ENCODE measurements around the gene DKK3. TPM values are rescaled to one million over a fixed set of nuclear protein-coding genes. Genes with fewer than 3 reads are reported as not detected.

The DKK3 gene
- 100 to 1,000 TPM; 250 to 313 TPM for total RNA-seq
- polyA plus RNA-seq: 100 to 1,000 TPM; 471 to 938 TPM
- long read RNA-seq, donor 1, transcript DKK3-201 (8 exons, 2,636 nt): major isoform, 104 of 889 reads
- long read RNA-seq, donor 1, transcript DKK3-202 (8 exons, 2,650 nt): minor isoform, 23 of 889 reads
- long read RNA-seq, donor 1, partial matches to known transcripts: 629 of 889 reads
- long read RNA-seq, donor 1, other reads (novel, unspliced or antisense): 132 of 889 reads
- long read RNA-seq, donor 2, transcript DKK3-201 (8 exons, 2,636 nt): major isoform, 272 of 535 reads
- long read RNA-seq, donor 2, partial matches to known transcripts: 172 of 535 reads
- long read RNA-seq, donor 2, other reads (novel, unspliced or antisense): 85 of 535 reads

DNA sequence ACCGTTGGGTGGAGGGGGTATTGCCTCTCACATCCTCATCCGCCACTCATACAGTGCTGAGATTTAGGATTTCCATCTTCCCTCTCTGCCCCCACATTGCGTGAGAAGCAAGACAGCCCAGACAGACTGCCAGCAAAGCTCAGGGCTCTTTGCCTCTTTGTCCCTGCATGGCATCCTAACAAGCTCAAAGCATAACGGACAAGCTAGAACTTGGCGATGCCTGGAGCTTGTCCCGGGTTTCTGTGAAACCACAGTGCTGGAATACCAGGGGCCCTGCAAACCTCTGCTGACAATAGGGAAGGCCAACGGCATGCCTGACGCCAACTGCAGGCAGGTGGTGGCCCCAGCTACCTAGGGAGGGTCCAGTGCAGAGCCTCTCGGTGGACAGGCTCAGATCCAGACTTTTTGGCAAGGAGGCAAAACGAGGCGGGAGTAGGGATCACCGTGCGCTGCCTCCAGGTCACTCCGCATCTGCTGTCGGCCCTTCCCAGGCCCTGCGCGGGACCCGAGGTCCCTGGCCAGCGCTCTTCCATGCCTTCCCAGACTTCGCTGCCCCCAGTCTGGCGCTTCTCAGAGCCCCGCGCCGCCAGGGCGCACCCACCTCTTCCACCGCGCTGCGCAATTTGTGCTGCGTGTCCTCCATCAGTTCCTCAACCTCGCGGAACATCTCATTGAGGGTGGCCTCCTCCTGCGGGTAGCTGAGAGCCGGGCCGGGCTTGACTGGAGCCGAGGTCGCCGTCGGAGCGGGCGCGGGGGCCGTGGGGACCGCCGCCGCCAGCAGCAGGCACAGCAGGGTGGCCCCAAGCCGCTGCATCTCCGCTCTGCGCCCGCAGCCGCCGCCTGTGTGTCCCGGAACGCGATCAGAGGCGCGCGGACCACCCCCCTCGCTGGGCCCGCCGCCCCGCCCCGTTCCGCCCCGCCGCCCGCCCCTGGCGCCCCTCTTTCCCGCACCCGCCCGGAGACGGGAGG is at the start of gene DKK3:
Gene DKK3 (minus strand): TSS at position 858 of the 969 bp plus-strand sequence. CDS start 44 bp downstream, at position 814.
- ATAC-seq (ENCODE audit: low FRiP score) (peak; percentile 43), DNase-seq (peak in 1 of 2 donors; percentile 79)
- 1 to 2% methylated on average over 44 to 71 of the region's 71 CpGs for WGBS, 2 donors
- Histone ChIP-seq H3K4me1 (ENCODE audit: control insufficient read depth in 1 of 2, insufficient read depth in 2 of 2, low read length in 2 of 2) (peaks cover 3 to 6% of the 10 kb centered on the region in 2 donors), H3K4me3 (ENCODE audit: low read length in 2 of 2) (peak within 1 kb of the TSS; percentile 75 to 80), H3K9me3 (ENCODE audit: control insufficient read depth, low read length) (no peaks in the 10 kb centered on the region), H3K36me3 (ENCODE audit: control insufficient read depth in 1 of 2, insufficient read depth in 2 of 2, low read length in 1 of 2) (no peaks in the 10 kb centered on the region), H3K27me3 (ENCODE audit: control insufficient read depth in 1 of 2, insufficient read depth in 2 of 2, low read length in 1 of 2) (no peaks in the 10 kb centered on the region), H3K27ac (ENCODE audit: low read depth in 1 of 2, low read length in 2 of 2) (peak within 1 kb of the TSS; percentile 71 to 76)
- intact Hi-C loops (cut with DNase I): loop anchor here (2.0 to 5.0 kb wide), 2 partner anchors 33 to 36 kb away; no protein-coding TSS in a partner anchor

DNA sequence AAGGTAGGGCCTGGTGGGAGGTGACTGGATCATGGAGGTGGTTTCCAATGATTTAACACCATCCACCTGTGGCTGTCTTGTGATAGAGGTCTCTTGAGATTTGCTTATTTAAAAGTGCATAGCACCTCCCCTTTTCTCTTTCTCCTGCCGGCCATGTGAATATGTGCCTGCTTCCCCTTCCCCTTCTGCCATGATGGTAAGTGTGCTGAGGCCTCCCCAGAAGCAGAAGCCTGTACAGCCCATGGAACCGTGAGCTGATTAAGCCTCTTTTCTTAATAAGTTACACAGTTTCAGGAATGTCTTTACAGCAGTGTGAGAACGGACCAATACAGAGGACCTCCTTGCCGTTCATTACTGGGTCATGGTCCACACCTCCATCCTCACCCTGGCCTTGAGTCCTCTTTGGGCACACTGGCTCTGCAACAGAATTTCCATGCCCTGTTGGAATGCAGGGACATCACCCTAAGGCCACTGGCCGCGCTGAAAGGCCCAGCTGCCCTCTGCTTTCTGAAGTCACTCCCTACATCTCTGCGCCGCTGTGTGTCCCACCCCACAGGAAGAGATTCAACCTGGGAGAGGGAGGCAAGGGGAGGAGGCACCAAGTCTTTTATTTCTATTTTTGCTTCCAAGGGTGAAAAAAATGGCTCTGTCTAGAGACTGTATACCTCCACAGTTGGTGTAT is 49.0 kb upstream of the DKK3 start:
- H3K4me1 ChIP-seq (ENCODE audit: control insufficient read depth in 1 of 2, insufficient read depth in 2 of 2, low read length in 2 of 2): no peaks in the 10 kb centered on the region
- H3K9me3 ChIP-seq (ENCODE audit: control insufficient read depth, low read length): no peaks in the 10 kb centered on the region
- 97% methylated on average over 8 of the region's 8 CpGs for WGBS, 2 donors
- peak in 1 of 2 donors; percentile 27 for DNase-seq
- H3K36me3 ChIP-seq (ENCODE audit: control insufficient read depth in 1 of 2, insufficient read depth in 2 of 2, low read length in 1 of 2): no peaks in the 10 kb centered on the region
- intact Hi-C loops (cut with DNase I): no loop called here
- no peak overlapping the region for H3K4me3 ChIP-seq (ENCODE audit: low read length in 2 of 2)
- ATAC-seq (ENCODE audit: low FRiP score): no peak
- H3K27ac ChIP-seq (ENCODE audit: low read depth in 1 of 2, low read length in 2 of 2): no peak overlapping the region
- no peaks in the 10 kb centered on the region for H3K27me3 ChIP-seq (ENCODE audit: control insufficient read depth in 1 of 2, insufficient read depth in 2 of 2, low read length in 1 of 2)

DNA sequence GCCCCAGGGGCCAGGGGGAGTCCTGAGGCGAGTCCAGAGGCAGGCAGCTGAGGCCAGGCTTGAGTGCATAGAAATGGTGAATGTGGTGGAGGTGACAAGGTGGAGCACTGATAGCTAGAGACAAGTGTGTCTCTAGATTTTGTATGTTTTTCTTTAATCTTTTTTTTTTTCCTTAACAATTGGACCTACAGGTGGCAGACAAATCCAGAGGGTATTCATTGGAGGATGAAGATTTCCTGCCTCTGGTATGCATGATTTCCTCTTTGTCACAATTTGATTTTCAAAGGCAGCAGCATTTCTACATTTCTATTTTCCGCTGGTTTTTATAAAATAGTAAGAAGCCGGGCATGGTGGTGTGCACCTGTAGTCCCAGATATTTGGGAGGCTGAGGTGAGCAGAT is 47.7 kb upstream of the DKK3 start:
- WGBS, 2 donors: 80 to 82% methylated on average over 3 of the region's 3 CpGs
- H3K4me1 ChIP-seq (ENCODE audit: control insufficient read depth in 1 of 2, insufficient read depth in 2 of 2, low read length in 2 of 2): no peaks in the 10 kb centered on the region
- no peaks in the 10 kb centered on the region for H3K9me3 ChIP-seq (ENCODE audit: control insufficient read depth, low read length)
- H3K36me3 ChIP-seq (ENCODE audit: control insufficient read depth in 1 of 2, insufficient read depth in 2 of 2, low read length in 1 of 2): no peaks in the 10 kb centered on the region
- ATAC-seq (ENCODE audit: low FRiP score) (no peak), DNase-seq (no peak)
- intact Hi-C loops (cut with DNase I): no loop called here
- no peaks in the 10 kb centered on the region for H3K27me3 ChIP-seq (ENCODE audit: control insufficient read depth in 1 of 2, insufficient read depth in 2 of 2, low read length in 1 of 2)
- no peak overlapping the region for H3K4me3 ChIP-seq (ENCODE audit: low read length in 2 of 2)
- no peak overlapping the region for H3K27ac ChIP-seq (ENCODE audit: low read depth in 1 of 2, low read length in 2 of 2)

DNA sequence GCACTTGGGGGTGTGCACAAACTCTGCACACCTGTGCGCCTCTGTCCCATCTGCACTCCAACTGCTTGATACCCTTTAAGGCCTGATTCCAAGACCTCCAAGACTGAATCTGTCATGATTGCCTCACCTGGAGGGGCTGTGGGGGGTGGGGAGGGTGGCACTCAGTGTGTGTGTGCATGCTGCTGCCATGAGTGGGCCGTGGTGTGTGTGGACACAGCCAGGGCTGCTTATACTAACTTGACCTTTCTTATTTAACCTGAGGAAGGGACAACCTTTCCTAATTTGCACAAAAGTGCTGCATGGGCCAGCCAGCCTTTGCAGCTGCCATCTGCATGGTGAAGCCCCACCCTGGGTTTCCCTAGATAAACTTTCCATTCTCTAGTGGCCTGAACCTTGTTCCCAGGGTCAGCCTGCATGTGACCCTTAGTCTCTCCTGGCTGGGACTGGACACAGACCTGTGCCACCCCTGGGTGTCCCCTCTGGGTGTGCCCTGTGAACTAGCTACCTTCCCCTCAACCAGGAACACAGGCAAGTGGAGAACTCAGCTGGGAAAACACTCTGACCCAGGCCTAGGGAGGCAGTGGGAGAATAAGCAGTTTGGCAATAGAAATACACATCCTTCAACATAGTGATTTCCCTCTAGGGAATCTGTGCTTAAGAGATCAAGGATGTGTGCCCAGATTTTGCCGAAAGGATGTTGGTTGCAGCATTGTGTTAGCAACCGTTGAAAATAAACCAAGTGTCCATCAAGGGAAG is 45.4 kb upstream of the DKK3 start:
- ATAC-seq (ENCODE audit: low FRiP score) (no peak), DNase-seq (peak in 1 of 2 donors; percentile 68)
- Histone ChIP-seq H3K9me3 (ENCODE audit: control insufficient read depth, low read length) (no peaks in the 10 kb centered on the region), H3K27me3 (ENCODE audit: control insufficient read depth in 1 of 2, insufficient read depth in 2 of 2, low read length in 1 of 2) (no peaks in the 10 kb centered on the region), H3K27ac (ENCODE audit: low read depth in 1 of 2, low read length in 2 of 2) (no peak overlapping the region), H3K4me3 (ENCODE audit: low read length in 2 of 2) (no peak overlapping the region), H3K4me1 (ENCODE audit: control insufficient read depth in 1 of 2, insufficient read depth in 2 of 2, low read length in 2 of 2) (peaks cover 0 to 3% of the 10 kb centered on the region in 2 donors), H3K36me3 (ENCODE audit: control insufficient read depth in 1 of 2, insufficient read depth in 2 of 2, low read length in 1 of 2) (no peaks in the 10 kb centered on the region)
- WGBS, 2 donors: 35 to 39% methylated on average over 4 of the region's 4 CpGs
- intact Hi-C loops (cut with DNase I): loop anchor here in 1 of 2 donors (5.0 kb wide), 1 partner anchor 184 kb away; no protein-coding TSS in a partner anchor

DNA sequence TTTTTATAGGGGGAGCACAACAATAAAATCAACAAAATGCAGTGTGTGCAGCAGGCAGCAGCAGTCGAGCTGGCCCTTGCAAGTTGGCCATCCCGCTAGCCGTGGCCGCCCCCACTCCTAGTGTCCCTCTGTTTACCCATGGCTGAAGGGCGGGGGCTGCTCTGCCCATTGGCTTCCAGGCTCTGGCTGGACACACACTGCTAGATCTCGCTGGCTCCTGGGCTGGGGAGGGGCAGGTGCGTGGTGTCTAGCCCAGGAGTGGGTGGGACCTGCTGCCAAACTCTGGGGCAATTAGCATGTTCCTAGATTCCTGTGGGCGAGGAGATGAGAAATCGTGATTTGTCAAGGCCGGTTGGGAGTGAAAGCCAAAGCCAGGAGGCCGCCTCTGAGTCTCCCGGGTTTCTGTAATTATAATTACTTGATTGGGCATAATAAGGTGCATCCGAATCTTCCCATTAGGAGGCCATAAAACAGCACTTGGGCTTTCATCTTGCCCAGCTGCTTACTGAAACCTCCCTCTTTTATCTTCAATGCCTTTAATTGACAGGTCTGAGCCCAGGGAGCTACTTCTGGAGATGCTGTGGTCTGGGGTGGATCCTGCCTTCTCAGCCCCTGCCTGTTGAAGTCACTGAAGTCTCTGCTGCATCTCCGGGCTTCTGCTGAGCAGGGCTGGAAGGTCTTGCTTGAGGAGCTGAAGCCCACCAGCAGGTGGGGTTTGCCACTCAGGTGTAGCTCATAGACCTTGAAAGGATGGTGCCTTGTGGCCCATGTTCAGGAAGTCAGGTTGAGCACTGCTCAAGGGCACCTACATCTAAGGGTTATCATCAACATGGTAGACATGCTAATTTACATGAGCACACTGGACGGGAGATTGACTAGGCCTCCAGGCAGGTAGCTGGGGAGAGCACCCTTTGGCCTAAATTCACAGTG is 44.5 kb upstream of the DKK3 start:
- H3K9me3 ChIP-seq (ENCODE audit: control insufficient read depth, low read length): no peaks in the 10 kb centered on the region
- WGBS, 2 donors: 97 to 98% methylated on average over 15 of the region's 15 CpGs
- H3K27ac ChIP-seq (ENCODE audit: low read depth in 1 of 2, low read length in 2 of 2): no peak overlapping the region
- ATAC-seq (ENCODE audit: low FRiP score) (no peak), DNase-seq (peak in 1 of 2 donors; percentile 54)
- H3K4me3 ChIP-seq (ENCODE audit: low read length in 2 of 2): no peak overlapping the region
- intact Hi-C loops (cut with DNase I): loop anchor here in 1 of 2 donors (5.0 kb wide), 1 partner anchor 184 kb away; no protein-coding TSS in a partner anchor
- no peaks in the 10 kb centered on the region for H3K36me3 ChIP-seq (ENCODE audit: control insufficient read depth in 1 of 2, insufficient read depth in 2 of 2, low read length in 1 of 2)
- no peaks in the 10 kb centered on the region for H3K27me3 ChIP-seq (ENCODE audit: control insufficient read depth in 1 of 2, insufficient read depth in 2 of 2, low read length in 1 of 2)
- H3K4me1 ChIP-seq (ENCODE audit: control insufficient read depth in 1 of 2, insufficient read depth in 2 of 2, low read length in 2 of 2): peaks cover 0 to 3% of the 10 kb centered on the region in 2 donors

DNA sequence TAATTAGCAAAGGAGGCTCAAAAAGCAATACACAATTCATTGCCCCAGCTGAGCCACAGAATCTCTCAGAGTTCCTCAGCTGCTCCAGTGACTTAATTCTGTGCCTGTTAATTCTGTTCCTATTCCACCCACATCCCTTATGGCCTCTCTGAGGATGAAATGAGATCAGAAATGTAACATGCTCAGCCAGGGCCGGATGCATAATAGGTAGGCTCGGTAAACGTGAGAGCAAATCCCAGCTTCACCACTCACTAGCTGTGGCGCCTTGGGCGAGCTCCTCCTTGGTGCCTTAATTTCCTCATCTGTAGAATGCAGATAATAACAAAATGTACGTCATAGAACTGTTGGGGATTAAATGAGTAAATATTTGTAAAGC is 42.8 kb upstream of the DKK3 start:
- ATAC-seq (ENCODE audit: low FRiP score): no peak
- Histone ChIP-seq H3K4me3 (ENCODE audit: low read length in 2 of 2) (no peak overlapping the region), H3K4me1 (ENCODE audit: control insufficient read depth in 1 of 2, insufficient read depth in 2 of 2, low read length in 2 of 2) (peaks cover 0 to 3% of the 10 kb centered on the region in 2 donors), H3K27ac (ENCODE audit: low read depth in 1 of 2, low read length in 2 of 2) (peak overlapping the region in 1 of 2 donors; percentile 4), H3K36me3 (ENCODE audit: control insufficient read depth in 1 of 2, insufficient read depth in 2 of 2, low read length in 1 of 2) (no peaks in the 10 kb centered on the region), H3K9me3 (ENCODE audit: control insufficient read depth, low read length) (no peaks in the 10 kb centered on the region), H3K27me3 (ENCODE audit: control insufficient read depth in 1 of 2, insufficient read depth in 2 of 2, low read length in 1 of 2) (no peaks in the 10 kb centered on the region)
- 68 to 73% methylated on average over 6 of the region's 6 CpGs for WGBS, 2 donors
- no peak for DNase-seq
- intact Hi-C loops (cut with DNase I): loop anchor here in 1 of 2 donors (5.0 kb wide), 1 partner anchor 186 kb away; no protein-coding TSS in a partner anchor

All from aorta (tissue), 5 donors.